Activated naive CD4-positive, alpha-beta T cell treated with anti-CD3 and anti-CD28 coated beads, Interleukin-2, amount 50 U/mL, for 16 hours (primary cell): ENCODE measurements around the gene LILRB3.
A peak's percentile ranks its signal among the peaks of the same experiment; 100 is the strongest.
"Not testable (repeated sequence)": the region's sequence is repeated elsewhere in the genome, so short reads cannot be mapped to it uniquely, and the experiment has no call there.

Experiments used
- DNase-seq: peaks from one replicate; pipeline ENCODE4 v3.0.0-alpha.2; 2020

Gene LILRB3

GRCh38 chr19:54222474-54223276 lies at the start of gene LILRB3:
Gene LILRB3, minus strand, starts transcription at chr19:54223007. Its CDS starts 31 bp downstream, at chr19:54222976.
- DNase-seq, result not testable (repeated sequence)

GRCh38 chr19:54272181-54272580 lies 49.4 kb upstream of the LILRB3 start:
- DNase-seq, result not testable (repeated sequence)

GRCh38 chr19:54271587-54271986 lies 48.8 kb upstream of the LILRB3 start:
- not testable (repeated sequence) for DNase-seq

- DNase-seq, result no peak
Measured at GRCh38 chr19:54271106-54271505, 48.3 kb upstream of the LILRB3 start.

- no peak for DNase-seq
Measured at GRCh38 chr19:54268936-54269335, 46.1 kb upstream of the LILRB3 start.

GRCh38 chr19:54266133-54266532 lies 43.3 kb upstream of the LILRB3 start:
- peak; percentile 70 for DNase-seq

- DNase-seq, result no peak
Measured at GRCh38 chr19:54262470-54262869, 39.7 kb upstream of the LILRB3 start.

- DNase-seq, result no peak
Measured at GRCh38 chr19:54262066-54262465, 39.3 kb upstream of the LILRB3 start.

- DNase-seq, result no peak
Measured at GRCh38 chr19:54257116-54257480, 34.3 kb upstream of the LILRB3 start, which contains the start of gene LILRB5. Gene LILRB5, minus strand, starts transcription at chr19:54257273. Its CDS starts 80 bp downstream, at chr19:54257193.

GRCh38 chr19:54256250-54257115 lies 33.7 kb upstream of the LILRB3 start:
- DNase-seq, result no peak

- DNase-seq, result no peak
Measured at GRCh38 chr19:54255105-54255775, 32.4 kb upstream of the LILRB3 start.

- DNase-seq, result no peak
Measured at GRCh38 chr19:54254195-54254906, 31.5 kb upstream of the LILRB3 start.

- no peak for DNase-seq
Measured at GRCh38 chr19:54253331-54254194, 30.8 kb upstream of the LILRB3 start.

- no peak for DNase-seq
Measured at GRCh38 chr19:54252845-54253244, 30.0 kb upstream of the LILRB3 start.

- no peak for DNase-seq
Measured at GRCh38 chr19:54252243-54252642, 29.4 kb upstream of the LILRB3 start.

- no peak for DNase-seq
Measured at GRCh38 chr19:54248016-54248601, 25.3 kb upstream of the LILRB3 start.

GRCh38 chr19:54247106-54247930 lies 24.5 kb upstream of the LILRB3 start:
- no peak for DNase-seq

GRCh38 chr19:54245936-54246335 lies 23.1 kb upstream of the LILRB3 start:
- no peak for DNase-seq

- not testable (repeated sequence) for DNase-seq
Measured at GRCh38 chr19:54243809-54244208, 21.0 kb upstream of the LILRB3 start.

GRCh38 chr19:54242646-54243045 lies 19.8 kb upstream of the LILRB3 start, which contains the start of gene LILRA6:
Gene LILRA6, minus strand, starts transcription at chr19:54242790.
- DNase-seq, result not testable (repeated sequence)
